PC-9 (cell line): ENCODE results near the gene NRG3.

Source experiments
- EZH2 ChIP-seq: fragments of 200-600 bp; sonication (generic); IDR thresholded peaks from 2 replicates; pipeline ENCODE4 v1.8.0; 2017; ENCODE audit warnings: antibody characterized with exemption, low read depth
- TF ChIP-seq, protein P1 (sequence below): fragments of 200-600 bp; sonication (generic); conservative IDR thresholded peaks from 2 replicates; pipeline ENCODE4 v1.6.1; 2017; ENCODE audit warnings: mixed run types, antibody characterized with exemption, mild to moderate bottlenecking, moderate library complexity

DNA sequence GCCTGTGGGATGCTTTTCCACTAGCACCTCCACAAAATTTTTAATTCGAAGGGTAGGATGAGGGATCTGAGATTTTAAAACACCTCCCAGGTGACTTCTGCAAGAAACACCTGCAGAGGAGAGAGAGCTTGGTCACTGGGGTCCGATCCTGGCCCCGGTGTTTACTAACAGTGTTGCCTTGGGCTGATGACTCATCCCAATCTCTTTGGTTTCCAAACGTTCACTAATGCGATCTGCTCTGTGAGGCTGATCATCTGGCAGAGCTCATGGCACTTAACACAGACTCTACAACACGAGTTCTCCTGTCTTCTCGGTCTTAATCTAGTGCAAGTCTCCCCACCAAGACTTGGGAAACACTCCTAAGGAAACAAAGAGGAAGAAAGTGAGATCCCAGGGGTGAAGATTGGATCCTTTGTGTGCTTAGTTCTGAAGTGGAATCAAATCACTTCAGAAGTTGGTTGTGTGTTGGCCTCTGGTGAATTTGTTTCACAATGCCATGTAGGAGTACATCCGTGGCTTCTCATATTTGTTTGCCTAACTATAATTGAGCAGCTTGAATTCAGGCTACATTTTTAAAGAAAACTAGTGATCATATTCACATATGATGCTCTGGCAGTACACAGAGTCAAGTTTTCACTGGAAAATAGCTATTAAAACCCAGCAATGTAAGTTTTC lies 407.9 kb downstream of the NRG3 start:
- TF ChIP-seq, protein P1, sequence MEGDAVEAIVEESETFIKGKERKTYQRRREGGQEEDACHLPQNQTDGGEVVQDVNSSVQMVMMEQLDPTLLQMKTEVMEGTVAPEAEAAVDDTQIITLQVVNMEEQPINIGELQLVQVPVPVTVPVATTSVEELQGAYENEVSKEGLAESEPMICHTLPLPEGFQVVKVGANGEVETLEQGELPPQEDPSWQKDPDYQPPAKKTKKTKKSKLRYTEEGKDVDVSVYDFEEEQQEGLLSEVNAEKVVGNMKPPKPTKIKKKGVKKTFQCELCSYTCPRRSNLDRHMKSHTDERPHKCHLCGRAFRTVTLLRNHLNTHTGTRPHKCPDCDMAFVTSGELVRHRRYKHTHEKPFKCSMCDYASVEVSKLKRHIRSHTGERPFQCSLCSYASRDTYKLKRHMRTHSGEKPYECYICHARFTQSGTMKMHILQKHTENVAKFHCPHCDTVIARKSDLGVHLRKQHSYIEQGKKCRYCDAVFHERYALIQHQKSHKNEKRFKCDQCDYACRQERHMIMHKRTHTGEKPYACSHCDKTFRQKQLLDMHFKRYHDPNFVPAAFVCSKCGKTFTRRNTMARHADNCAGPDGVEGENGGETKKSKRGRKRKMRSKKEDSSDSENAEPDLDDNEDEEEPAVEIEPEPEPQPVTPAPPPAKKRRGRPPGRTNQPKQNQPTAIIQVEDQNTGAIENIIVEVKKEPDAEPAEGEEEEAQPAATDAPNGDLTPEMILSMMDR, result no peak
- TF ChIP-seq EZH2, result no peak
